ENCODE measurements around the gene NAA16.

DNA sequence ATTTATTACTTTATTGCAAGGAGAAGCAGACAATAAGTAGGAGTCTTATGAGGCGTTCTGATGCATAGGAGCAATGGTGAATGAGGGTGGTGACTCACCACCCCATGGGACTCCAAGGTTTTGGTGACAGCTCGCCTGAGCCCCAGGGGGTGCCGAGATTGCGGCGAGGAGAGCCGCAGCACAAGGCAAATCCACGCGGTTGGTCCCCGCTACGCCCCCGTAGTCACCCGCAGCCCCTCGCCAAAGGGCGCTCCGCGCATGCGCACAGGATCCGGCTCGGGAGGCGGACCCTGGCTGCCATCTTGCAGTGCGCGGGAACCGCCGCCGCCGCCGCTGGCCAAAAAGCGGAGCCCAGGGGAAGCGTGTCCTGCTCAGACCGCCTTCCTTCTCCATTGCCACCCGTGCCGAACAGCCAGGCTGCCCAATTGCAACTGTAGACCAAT is at the start of gene NAA16:
- TF ChIP-seq, protein P1, sequence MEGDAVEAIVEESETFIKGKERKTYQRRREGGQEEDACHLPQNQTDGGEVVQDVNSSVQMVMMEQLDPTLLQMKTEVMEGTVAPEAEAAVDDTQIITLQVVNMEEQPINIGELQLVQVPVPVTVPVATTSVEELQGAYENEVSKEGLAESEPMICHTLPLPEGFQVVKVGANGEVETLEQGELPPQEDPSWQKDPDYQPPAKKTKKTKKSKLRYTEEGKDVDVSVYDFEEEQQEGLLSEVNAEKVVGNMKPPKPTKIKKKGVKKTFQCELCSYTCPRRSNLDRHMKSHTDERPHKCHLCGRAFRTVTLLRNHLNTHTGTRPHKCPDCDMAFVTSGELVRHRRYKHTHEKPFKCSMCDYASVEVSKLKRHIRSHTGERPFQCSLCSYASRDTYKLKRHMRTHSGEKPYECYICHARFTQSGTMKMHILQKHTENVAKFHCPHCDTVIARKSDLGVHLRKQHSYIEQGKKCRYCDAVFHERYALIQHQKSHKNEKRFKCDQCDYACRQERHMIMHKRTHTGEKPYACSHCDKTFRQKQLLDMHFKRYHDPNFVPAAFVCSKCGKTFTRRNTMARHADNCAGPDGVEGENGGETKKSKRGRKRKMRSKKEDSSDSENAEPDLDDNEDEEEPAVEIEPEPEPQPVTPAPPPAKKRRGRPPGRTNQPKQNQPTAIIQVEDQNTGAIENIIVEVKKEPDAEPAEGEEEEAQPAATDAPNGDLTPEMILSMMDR (IDR thresholded peaks at IDR 0.05; ENCODE audit: low read depth, low read length, poor library complexity, severe bottlenecking), result no peak
- TF ChIP-seq EZH2phosphoT487 (IDR thresholded peaks at IDR 0.05; ENCODE audit: borderline replicate concordance, low read length), result no peak
